Karpas-422 (cell line): ENCODE data around the gene ADTRP. TPM values are rescaled to one million over a fixed set of nuclear protein-coding genes. Genes with fewer than 3 reads are reported as not detected.

Source experiments
- DNase-seq: peaks from one replicate; pipeline ENCODE4 v3.0.0-alpha.2; 2015
- H2AFZ ChIP-seq: fragments of 200-600 bp; sonication (generic); 2 replicates; pipeline ENCODE4 v1.6.1; 2014; ENCODE audit warnings: antibody characterized with exemption, low read length, mixed read lengths
- H3K27ac ChIP-seq: fragments of 200-600 bp; sonication (generic); 2 replicates; pipeline ENCODE4 v1.5.1; 2014; ENCODE audit warnings: mild to moderate bottlenecking, low read length, moderate library complexity
- H3K27me3 ChIP-seq: fragments of 200-600 bp; sonication (generic); 2 replicates; pipeline ENCODE4 v1.6.1; 2014; ENCODE audit warnings: low read length, mixed read lengths
- H3K36me3 ChIP-seq: fragments of 200-600 bp; sonication (generic); 2 replicates; pipeline ENCODE4 v1.6.1; 2014; ENCODE audit warnings: low read length, mixed read lengths; ENCODE audit not compliant: insufficient read depth
- H3K4me1 ChIP-seq: fragments of 200-600 bp; sonication (generic); 2 replicates; pipeline ENCODE4 v1.6.1; 2014; ENCODE audit warnings: mild to moderate bottlenecking, low read length, mixed read lengths
- H3K4me2 ChIP-seq: fragments of 200-600 bp; sonication (generic); 2 replicates; pipeline ENCODE4 v1.6.1; 2014; ENCODE audit warnings: low read length, low read depth, mild to moderate bottlenecking; ENCODE audit not compliant: poor library complexity, severe bottlenecking
- H3K4me3 ChIP-seq: fragments of 200-600 bp; sonication (generic); 2 replicates; pipeline ENCODE4 v1.5.1; 2014; ENCODE audit warnings: mild to moderate bottlenecking, antibody characterized with exemption, low read length, mixed read lengths
- H3K79me2 ChIP-seq: fragments of 200-600 bp; sonication (generic); 2 replicates; pipeline ENCODE4 v1.6.1; 2014; ENCODE audit warnings: mild to moderate bottlenecking, low read length, mixed read lengths
- H3K9ac ChIP-seq: fragments of 200-600 bp; sonication (generic); 2 replicates; pipeline ENCODE4 v1.6.0; 2014; ENCODE audit warnings: low read length
- H3K9me2 ChIP-seq: fragments of 200-600 bp; sonication (generic), shearing (Covaris generic); replicated peaks from 2 replicates; pipeline ENCODE4 v1.6.0; 2014; ENCODE audit warnings: mild to moderate bottlenecking, low read length, moderate library complexity; ENCODE audit not compliant: insufficient read depth
- H3K9me3 ChIP-seq: fragments of 300-700, 200-600 bp; sonication (generic); 2 replicates; pipeline ENCODE4 v1.6.1; 2014; ENCODE audit warnings: low read length, mixed read lengths
- H4K20me1 ChIP-seq: fragments of 200-600 bp; sonication (generic); 2 replicates; pipeline ENCODE4 v1.6.1; 2014; ENCODE audit warnings: mild to moderate bottlenecking, antibody characterized with exemption, low read length, low read depth; ENCODE audit not compliant: insufficient read depth
- small RNA-seq: library from RNA; depleted of rRNA; stranded (forward); fragments of <200 nt; gene quantifications from one replicate; pipeline ENCODE3, GENCODE V24; 2014
- total RNA-seq: library from RNA; depleted of rRNA; stranded (reverse); fragments of >200 nt; shearing (Covaris generic); gene quantifications from 2 replicates; pipeline ENCODE4 v1.2.3, GENCODE V29; 2014; ENCODE audit warnings: low replicate concordance; rRNA removed

ADTRP gene
- total RNA-seq, 1 experiment from 2014 or later: not detected

DNA sequence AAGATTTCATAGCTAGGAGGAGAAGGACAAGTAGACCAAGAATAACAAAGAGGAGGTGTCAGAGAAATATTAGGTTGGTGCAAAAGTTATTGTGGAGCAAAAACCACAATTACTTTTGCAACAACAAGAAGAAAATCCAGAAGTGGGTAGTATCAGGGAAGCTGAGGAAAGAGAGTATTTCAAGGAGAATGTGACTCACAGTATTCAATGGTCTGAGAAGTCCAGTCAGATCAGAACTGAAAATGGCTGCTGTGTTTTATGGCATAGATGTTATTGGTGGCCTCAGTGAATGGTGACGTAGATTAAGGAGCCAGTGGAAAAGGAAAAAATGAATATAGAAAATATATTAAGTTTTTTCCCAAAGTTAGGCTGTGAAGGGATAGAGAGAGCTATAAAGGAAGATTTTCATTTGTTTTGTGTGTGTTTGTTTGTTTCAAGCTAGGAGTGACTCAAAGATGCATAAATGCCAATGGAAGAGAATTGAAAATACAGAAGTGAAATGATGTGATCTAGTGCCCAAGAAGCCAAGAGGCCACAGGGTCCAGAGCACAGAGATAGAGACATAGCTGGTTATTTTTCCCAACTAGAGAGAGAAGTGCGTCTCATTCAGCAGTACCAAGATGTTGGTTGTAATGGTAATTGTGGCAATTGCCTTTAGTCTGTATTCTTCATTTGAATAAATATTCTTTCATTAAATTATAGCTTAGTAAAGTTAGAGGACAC, 112.8 kb downstream of the ADTRP start:
- H3K4me2 ChIP-seq: no peak overlapping the region
- no peaks in the 10 kb centered on the region for H3K79me2 ChIP-seq
- H2AFZ ChIP-seq: no peak overlapping the region
- no peaks in the 10 kb centered on the region for H3K27me3 ChIP-seq
- H3K36me3 ChIP-seq: no peaks in the 10 kb centered on the region
- H3K4me1 ChIP-seq: no peaks in the 10 kb centered on the region
- no peak for DNase-seq
- H3K9ac ChIP-seq: no peak overlapping the region
- no peak overlapping the region for H3K4me3 ChIP-seq
- H4K20me1 ChIP-seq: no peaks in the 10 kb centered on the region
- H3K9me2 ChIP-seq: no peaks in the 10 kb centered on the region
- no peak overlapping the region for H3K27ac ChIP-seq
- H3K9me3 ChIP-seq: no peaks in the 10 kb centered on the region

Small RNA genes lying within 50 kb of the gene (small RNA-seq; reads per million reads assigned to genes)
- not detected for gene RF00272

Other genes with a start within 250 kb of the ADTRP start
- 0.36 and 2.4 TPM in 2 replicates for gene TMEM170B, start 241.1 kb downstream of the ADTRP start, total RNA-seq
- gene HIVEP1, start 233.5 kb upstream of the ADTRP start, total RNA-seq: 23.4 and 40.8 TPM in 2 replicates